Gastroesophageal sphincter (tissue), 4 donors: ENCODE measurements around the gene CST7. TPM values are rescaled to one million over a fixed set of nuclear protein-coding genes. Genes with fewer than 3 reads are reported as not detected.

Experiments used
- ATAC-seq: fragments of 150-250 bp; one replicate; pipeline ENCODE4 v1.9.1; 2016; ENCODE audit warnings: mild to moderate bottlenecking, moderate library complexity
- H3K27ac ChIP-seq, 4 donors: fragments of 200-600 bp; sonication (generic) in 3 of 4; 1 replicate in 3 of 4; 2 replicates in 1 of 4; pipeline ENCODE4 v1.5.1; 2016 to 2019
- H3K27me3 ChIP-seq: fragments of 200-600 bp; sonication (generic); one replicate; pipeline ENCODE4 v1.5.1; 2019
- H3K36me3 ChIP-seq, 2 donors: fragments of 200-600 bp; sonication (generic); one replicate each; pipeline ENCODE4 v1.5.1; 2019; ENCODE audit warnings: control low read depth in 1 of 2
- H3K4me1 ChIP-seq, 3 donors: fragments of 200-600 bp; sonication (generic); 1 replicate in 2 of 3; 2 replicates in 1 of 3; pipeline ENCODE4 v1.5.1; 2016 to 2019; ENCODE audit warnings: control low read depth in 2 of 3
- H3K4me3 ChIP-seq, 2 donors: fragments of 200-600 bp; sonication (generic); one replicate each; pipeline ENCODE4 v1.5.1; 2019; ENCODE audit warnings: mild to moderate bottlenecking in 1 of 2, moderate library complexity in 1 of 2
- H3K9me3 ChIP-seq, 3 donors: fragments of 200-600 bp; sonication (generic); one replicate each; pipeline ENCODE4 v1.5.1; 2017 to 2019; ENCODE audit warnings: control low read depth in 2 of 3
- EP300 ChIP-seq: sonication (generic); formaldehyde crosslinking; IDR thresholded peaks from one replicate; pipeline ENCODE4 v1.6.1; 2017; ENCODE audit warnings: antibody characterized with exemption, mild to moderate bottlenecking
- POLR2A ChIP-seq, 2 donors: fragments of 450-650 bp; IDR thresholded peaks; one replicate each; pipeline ENCODE4 v1.6.1; 2017; ENCODE audit warnings: antibody characterized with exemption in 2 of 2, mild to moderate bottlenecking in 2 of 2, moderate library complexity in 1 of 2
- POLR2AphosphoS5 ChIP-seq: sonication (generic); formaldehyde crosslinking; IDR thresholded peaks from one replicate; pipeline ENCODE4 v1.6.1; 2017; ENCODE audit warnings: antibody characterized with exemption
- WGBS, 2 donors: methylation state at CpG; one replicate each; pipeline ENCODE4 v1.1.5; 2018; ENCODE audit warnings: low coverage in 1 of 2; 5-methylcytosine and 5-hydroxymethylcytosine counted together
- total RNA-seq, 4 donors: library from RNA; depleted of rRNA; stranded (reverse); fragments of >200 nt; gene quantifications; one replicate each; pipeline ENCODE4 v1.1.0, GENCODE V29; 2016
- TF ChIP-seq, protein P1 (sequence below), 4 experiments: fragments of 200-600 bp in 2 of 4; fragments of 450-650 bp in 2 of 4; sonication (generic) in 1 of 4; IDR thresholded peaks; one replicate each; pipeline ENCODE4 v1.5.1; 2017 to 2019; ENCODE audit warnings: antibody characterized with exemption in 4 of 4, mild to moderate bottlenecking in 2 of 4, moderate library complexity in 2 of 4

CST7 gene
- total RNA-seq, 4 donors from 2014 or later, result 0.37 to 4.0 TPM; not detected in 2

DNA sequence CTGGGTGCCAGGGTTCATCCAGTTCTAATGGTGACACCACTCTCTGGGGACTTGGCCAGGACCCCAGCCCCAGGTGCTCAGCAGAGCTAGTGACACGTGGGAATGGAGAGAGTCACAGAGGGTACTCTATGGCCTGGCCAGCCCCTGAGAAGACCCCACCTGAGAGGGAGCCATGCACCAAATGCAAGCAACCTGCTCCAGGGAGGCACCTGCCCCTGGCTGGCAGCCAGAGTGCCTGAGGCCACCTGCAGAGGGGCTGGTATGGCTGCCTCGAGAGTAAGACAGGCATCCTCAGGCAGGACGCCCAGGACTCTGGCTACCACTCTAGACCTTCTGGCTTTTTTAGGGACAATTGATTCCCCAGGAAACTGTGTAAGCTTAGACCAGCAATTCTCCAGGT is 38.6 kb upstream of the CST7 start:
- no peak for TF ChIP-seq EP300
- TF ChIP-seq, protein P1, sequence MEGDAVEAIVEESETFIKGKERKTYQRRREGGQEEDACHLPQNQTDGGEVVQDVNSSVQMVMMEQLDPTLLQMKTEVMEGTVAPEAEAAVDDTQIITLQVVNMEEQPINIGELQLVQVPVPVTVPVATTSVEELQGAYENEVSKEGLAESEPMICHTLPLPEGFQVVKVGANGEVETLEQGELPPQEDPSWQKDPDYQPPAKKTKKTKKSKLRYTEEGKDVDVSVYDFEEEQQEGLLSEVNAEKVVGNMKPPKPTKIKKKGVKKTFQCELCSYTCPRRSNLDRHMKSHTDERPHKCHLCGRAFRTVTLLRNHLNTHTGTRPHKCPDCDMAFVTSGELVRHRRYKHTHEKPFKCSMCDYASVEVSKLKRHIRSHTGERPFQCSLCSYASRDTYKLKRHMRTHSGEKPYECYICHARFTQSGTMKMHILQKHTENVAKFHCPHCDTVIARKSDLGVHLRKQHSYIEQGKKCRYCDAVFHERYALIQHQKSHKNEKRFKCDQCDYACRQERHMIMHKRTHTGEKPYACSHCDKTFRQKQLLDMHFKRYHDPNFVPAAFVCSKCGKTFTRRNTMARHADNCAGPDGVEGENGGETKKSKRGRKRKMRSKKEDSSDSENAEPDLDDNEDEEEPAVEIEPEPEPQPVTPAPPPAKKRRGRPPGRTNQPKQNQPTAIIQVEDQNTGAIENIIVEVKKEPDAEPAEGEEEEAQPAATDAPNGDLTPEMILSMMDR (IDR thresholded peaks at IDR 0.05), result no peak
- TF ChIP-seq POLR2A (IDR thresholded peaks at IDR 0.05), result no peak
- no peak for TF ChIP-seq POLR2AphosphoS5
- peaks cover 0 to 31% (median 0%) of the 10 kb centered on the region in 3 donors for H3K9me3 ChIP-seq
- H3K27me3 ChIP-seq, result no peaks in the 10 kb centered on the region
- H3K4me3 ChIP-seq, result no peak overlapping the region
- 80% methylated on average over 1 of the region's 3 CpGs; no CpG with 5 or more reads in 1 of the 2 donors for WGBS, 2 donors
- H3K27ac ChIP-seq, result no peak overlapping the region
- H3K36me3 ChIP-seq, result no peaks in the 10 kb centered on the region
- no peak for ATAC-seq
- H3K4me1 ChIP-seq, result no peaks in the 10 kb centered on the region

DNA sequence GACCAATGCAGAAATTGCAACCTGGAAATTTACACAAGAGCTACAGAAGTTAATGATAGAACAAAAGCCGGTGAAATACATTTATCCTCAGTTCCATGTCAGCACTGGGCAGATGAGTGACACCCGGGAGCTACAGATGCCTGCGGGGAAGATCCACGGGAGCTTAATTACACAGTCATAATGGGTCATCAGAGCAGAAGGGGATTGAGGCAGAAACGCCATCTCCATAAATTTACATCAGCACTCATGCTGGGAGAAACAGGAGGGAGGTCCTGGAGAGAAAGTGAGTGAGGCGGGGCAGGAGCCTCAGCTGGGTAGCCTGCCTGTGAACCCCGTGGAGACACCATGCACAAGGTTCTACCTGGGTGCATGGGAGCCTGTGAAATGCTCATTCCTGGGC is 37.6 kb upstream of the CST7 start:
- 40 to 52% methylated on average over 5 to 7 of the region's 7 CpGs for WGBS, 2 donors
- no peaks in the 10 kb centered on the region for H3K27me3 ChIP-seq
- no peak for ATAC-seq
- H3K4me1 ChIP-seq, result no peaks in the 10 kb centered on the region
- TF ChIP-seq, protein P1 (IDR thresholded peaks at IDR 0.05), result no peak
- no peak for TF ChIP-seq POLR2AphosphoS5
- TF ChIP-seq POLR2A (IDR thresholded peaks at IDR 0.05), result no peak
- no peak for TF ChIP-seq EP300
- no peaks in the 10 kb centered on the region for H3K36me3 ChIP-seq
- H3K27ac ChIP-seq, result no peak overlapping the region
- H3K4me3 ChIP-seq, result no peak overlapping the region
- peaks cover 0 to 29% (median 0%) of the 10 kb centered on the region in 3 donors for H3K9me3 ChIP-seq

DNA sequence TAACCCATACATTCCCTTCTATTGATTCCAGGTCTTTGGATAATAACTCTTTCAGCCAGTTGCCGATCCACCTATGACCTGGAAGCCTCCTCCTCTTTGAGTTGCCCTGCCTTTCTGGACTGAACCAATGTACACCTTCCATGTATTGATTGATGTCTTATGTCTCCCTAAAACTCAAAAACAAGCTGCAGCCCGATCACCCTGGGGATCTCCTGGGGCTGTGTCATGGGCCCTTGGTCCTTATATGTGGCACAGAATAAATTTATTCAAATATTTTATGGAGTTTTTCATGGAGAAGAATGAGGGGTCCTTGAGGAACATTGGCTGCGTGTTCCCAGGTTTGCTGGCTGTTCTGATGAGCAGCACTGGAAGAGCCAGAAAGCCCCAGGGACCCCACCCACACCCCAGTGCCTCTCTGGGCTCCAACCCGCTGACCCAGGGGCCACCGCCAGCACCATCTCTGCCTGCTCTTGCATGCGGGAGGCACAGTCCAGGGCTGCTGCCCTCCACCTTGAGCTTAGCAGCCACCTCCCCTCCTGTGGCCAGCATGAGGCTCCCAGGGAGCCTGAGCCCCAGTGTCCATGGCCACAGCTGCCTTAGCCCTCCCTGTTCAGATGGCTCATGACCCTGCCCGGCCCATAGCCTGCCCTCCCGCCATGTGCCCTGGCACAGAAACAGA is 36.5 kb upstream of the CST7 start:
- Histone ChIP-seq H3K4me3 (no peak overlapping the region), H3K27me3 (no peaks in the 10 kb centered on the region), H3K36me3 (no peaks in the 10 kb centered on the region), H3K27ac (no peak overlapping the region), H3K4me1 (no peaks in the 10 kb centered on the region), H3K9me3 (peaks cover 0 to 18% (median 0%) of the 10 kb centered on the region in 3 donors)
- TF ChIP-seq EP300, result no peak
- TF ChIP-seq, protein P1 (IDR thresholded peaks at IDR 0.05), result no peak
- no peak for TF ChIP-seq POLR2AphosphoS5
- no peak for TF ChIP-seq POLR2A (IDR thresholded peaks at IDR 0.05)
- 78% methylated on average over 2 of the region's 8 CpGs; no CpG with 5 or more reads in 1 of the 2 donors for WGBS, 2 donors
- no peak for ATAC-seq

DNA sequence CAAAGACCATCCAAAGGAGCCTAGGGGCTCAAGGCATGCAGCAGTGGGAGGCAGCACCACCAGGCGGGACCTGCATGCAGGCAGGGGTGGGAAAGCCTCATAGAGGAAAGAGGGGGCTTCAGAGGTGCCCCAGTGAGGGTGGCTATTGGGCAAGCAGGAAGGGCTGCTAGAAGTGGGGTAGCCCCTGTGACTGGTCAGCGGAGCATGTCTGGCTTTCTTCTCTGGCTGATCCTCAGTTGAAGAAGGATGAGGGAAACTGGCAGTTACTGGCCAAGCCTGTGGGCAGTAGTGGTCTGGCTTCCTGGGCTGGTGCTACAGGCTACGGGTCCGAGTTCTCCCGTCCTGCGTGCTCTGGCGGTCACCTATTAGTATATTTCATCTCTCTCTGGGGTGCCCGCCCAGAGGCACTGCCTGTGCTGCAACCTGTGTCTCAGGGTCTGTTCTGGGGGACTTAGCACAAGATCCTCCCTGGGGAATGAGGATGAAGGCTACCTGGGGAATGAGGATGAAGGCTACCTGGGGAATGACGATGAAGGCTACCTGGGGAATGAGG is 35.9 kb upstream of the CST7 start:
- no peak overlapping the region for H3K4me3 ChIP-seq
- peaks cover 0 to 1% (median 0%) of the 10 kb centered on the region in 3 donors for H3K4me1 ChIP-seq
- no peaks in the 10 kb centered on the region for H3K36me3 ChIP-seq
- H3K27ac ChIP-seq, result no peak overlapping the region
- no peaks in the 10 kb centered on the region for H3K27me3 ChIP-seq
- ATAC-seq, result no peak
- TF ChIP-seq EP300 (no peak), POLR2A (IDR thresholded peaks at IDR 0.05) (no peak), POLR2AphosphoS5 (no peak)
- TF ChIP-seq, protein P1 (IDR thresholded peaks at IDR 0.05), result no peak
- H3K9me3 ChIP-seq, result peaks cover 0 to 12% (median 0%) of the 10 kb centered on the region in 3 donors
- no CpG with 5 or more reads among the region's 9 CpGs for WGBS, 2 donors
